Right hindlimb (tissue), 1 donor: Measurements from ENCODE around the gene PICK1.
"Not testable (repeated sequence)": the region's sequence is repeated elsewhere in the genome, so short reads cannot be mapped to it uniquely, and the experiment has no call there.

ENCODE experiments used
- DNase-seq: peaks from one replicate; pipeline ENCODE4 v3.0.0-alpha.2; 2018

Gene PICK1

DNA sequence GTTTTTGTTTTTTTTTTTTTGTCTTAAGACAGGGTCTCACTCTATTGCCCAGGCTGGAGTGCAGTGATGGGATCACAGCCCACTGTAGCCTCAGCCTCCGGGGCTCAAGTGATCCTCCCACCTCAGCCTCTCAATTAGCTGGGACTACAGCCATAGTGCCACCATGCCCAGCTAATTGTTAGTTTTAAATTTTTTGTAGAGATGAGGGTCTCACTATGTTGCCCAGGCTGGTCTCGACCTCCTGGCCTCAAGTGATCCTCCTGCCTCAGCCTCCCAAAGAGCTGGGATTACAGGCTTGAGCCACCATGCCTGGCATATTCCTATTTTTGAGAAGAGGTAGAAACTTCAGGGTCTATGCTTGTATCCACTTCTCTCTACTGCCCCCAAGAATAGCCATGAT, 61.5 kb downstream of the PICK1 start:
- not testable (repeated sequence) for DNase-seq

DNA sequence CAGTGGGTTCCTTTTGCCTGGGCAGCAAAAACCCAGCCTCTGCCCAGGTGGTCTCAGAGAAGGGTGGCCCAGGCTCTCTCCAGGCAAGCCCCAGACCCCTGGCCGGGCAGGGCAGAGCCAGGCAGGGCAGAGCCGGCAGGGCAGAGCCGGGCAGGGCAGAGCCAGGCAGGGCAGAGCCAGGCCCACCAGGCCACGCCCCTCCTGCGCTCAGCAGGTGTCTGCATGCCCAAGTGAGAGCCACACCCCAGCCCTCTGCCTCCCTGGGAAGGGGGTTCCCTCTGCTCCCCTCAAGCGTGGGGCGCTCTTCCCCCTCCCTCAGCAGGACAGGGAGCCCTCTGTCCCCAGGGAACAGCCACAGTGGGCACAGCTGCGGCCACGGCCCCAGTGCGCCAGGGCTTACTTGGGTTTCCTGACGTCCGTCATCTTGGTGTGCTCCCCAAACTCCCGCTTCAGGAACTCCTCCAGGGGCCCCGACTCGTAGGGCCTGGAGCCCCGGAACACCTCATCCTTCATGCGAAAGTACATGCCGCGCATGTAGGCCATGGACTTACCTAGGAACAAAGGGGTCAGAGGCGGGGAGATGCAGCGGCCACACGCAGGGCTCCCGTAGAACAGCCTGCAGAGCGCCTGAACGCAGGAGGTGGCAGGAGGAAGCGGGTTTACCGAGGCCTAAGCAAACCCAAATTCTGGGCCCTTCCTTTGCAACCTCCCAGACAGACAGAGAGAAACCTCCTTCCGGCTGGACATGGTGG, 63.3 kb downstream of the PICK1 start:
- DNase-seq = no peak

DNA sequence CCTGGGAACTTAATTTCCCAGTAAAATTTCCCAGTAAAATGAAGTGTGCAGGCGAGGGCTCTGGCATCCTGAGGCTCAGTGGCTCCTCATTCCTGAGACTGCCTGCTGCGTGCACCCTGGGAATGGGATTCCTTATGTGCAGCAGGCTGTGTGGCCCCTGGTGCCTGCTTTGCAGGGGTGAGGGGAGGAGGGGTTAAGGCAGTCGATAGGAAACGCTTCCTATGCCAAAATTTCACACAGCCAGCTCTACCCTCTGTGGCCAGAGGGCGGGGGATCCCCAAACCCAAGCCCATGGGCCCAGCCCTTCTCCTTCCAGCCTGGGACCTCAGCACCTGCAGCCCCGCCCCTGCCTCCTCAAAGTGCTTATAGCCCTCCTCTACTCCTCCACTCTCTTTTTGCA, 65.4 kb downstream of the PICK1 start:
- DNase-seq = no peak

DNA sequence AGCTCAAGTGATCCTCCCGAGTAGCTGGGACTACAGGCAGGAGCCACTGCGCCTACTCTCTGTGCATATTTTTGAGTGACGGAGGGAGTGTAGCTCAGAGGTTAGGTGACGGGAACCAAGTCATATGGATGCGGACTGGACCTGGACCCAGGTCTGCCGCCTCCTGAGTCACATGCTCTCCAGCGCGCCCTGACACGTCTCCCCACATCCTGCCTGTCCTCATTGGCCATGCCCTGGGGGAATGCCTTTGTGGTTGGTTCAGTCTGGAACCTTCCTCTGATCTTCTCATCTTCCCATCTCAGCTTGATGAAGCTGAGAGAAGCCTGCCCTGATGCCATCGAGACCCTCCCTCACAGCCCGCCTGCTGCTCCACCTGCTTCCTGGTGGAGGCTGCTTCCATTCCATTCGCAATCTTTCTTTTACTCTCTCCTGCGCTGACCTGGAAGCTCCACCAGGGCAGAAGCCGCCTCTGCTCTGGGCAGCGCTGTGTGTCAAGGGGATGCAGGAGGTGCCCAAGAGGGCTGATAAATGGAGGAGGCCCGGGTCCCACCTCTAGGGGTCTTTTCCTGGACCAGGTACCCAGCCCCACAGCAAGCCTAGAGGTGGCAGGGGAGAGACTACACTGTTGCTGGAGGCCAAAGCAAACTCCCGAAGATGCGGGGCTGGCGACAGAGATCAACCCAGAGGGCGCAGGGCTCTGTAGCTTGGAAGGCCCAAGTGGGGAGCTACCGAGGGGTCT, 67.2 kb downstream of the PICK1 start:
- DNase-seq = no peak

DNA sequence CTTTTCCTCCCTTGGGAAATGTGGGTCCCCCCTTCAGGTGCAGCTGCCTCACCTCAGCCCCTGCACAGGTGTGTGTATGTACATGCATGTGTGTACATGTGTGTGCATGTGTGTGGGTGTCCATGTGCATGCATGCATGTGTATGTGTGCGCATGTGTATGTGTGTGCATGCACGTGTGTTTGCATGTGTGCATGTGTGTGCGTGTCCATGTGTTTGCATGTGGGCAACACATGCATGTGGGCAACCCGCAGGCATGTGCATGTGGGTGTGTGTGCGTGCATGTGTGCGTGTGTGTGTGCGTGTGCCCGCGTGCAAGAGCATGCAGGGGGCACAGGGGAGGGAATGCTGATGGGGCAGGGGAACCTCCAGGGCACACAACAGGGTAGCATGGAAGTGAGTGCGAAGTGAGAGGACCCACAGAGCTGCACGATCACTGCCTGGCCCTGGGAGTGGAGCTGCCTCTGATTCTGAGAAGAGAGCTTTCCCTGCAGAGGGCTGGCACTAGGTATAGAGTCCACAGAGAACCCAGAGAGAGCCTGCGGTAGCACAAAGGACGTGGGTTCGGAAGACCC, 67.9 kb downstream of the PICK1 start:
- DNase-seq = no peak
